Prostate gland (tissue), 2 donors: ENCODE measurements around the gene HNRNPH2.

Experiments
- POLR2A ChIP-seq: fragments of 450-650 bp; IDR thresholded peaks from one replicate; pipeline ENCODE4 v1.6.1; 2016; ENCODE audit warnings: antibody characterized with exemption, mild to moderate bottlenecking
- POLR2AphosphoS5 ChIP-seq: sonication (generic); formaldehyde crosslinking; IDR thresholded peaks from one replicate; pipeline ENCODE4 v1.6.1; 2017; ENCODE audit warnings: antibody characterized with exemption
- TF ChIP-seq, protein P1 (sequence below), 4 experiments: fragments of 200-600 bp in 2 of 4; fragments of 450-650 bp in 2 of 4; sonication (generic) in 2 of 4; IDR thresholded peaks; 1 replicate in 3 of 4; 2 replicates in 1 of 4; pipeline ENCODE4 v1.5.1; 2016 to 2019; ENCODE audit warnings: antibody characterized with exemption in 4 of 4, mild to moderate bottlenecking in 2 of 4, moderate library complexity in 2 of 4

DNA sequence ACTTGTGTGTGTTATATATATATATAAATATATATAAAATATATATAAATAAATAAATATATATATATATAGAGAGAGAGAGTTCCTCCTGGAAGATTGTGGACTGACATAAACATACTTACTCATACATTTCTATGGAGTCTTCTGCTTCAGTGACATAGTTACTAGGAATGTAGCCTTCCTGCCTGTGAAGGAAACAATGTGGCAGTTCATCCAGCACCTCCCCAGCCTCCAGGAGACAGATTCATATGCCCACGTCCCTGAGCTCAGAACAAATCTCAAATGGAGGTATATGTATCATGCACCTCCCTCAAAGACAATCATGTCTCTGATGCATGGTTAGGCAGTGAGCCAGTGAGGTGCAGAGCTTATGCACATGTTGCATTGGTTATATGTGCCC lies 48.1 kb upstream of the HNRNPH2 start:
- TF ChIP-seq, protein P1, sequence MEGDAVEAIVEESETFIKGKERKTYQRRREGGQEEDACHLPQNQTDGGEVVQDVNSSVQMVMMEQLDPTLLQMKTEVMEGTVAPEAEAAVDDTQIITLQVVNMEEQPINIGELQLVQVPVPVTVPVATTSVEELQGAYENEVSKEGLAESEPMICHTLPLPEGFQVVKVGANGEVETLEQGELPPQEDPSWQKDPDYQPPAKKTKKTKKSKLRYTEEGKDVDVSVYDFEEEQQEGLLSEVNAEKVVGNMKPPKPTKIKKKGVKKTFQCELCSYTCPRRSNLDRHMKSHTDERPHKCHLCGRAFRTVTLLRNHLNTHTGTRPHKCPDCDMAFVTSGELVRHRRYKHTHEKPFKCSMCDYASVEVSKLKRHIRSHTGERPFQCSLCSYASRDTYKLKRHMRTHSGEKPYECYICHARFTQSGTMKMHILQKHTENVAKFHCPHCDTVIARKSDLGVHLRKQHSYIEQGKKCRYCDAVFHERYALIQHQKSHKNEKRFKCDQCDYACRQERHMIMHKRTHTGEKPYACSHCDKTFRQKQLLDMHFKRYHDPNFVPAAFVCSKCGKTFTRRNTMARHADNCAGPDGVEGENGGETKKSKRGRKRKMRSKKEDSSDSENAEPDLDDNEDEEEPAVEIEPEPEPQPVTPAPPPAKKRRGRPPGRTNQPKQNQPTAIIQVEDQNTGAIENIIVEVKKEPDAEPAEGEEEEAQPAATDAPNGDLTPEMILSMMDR (IDR thresholded peaks at IDR 0.05) = no peak
- TF ChIP-seq POLR2AphosphoS5 = no peak
- TF ChIP-seq POLR2A = no peak
